Measurements from ENCODE around the gene ATG7. TPM values are rescaled to one million over a fixed set of nuclear protein-coding genes. Genes with fewer than 3 reads are reported as not detected.

Gene ATG7
- total and polyA plus RNA-seq, 11 donors, result 4.4 to 45.1 (median 14.4) TPM

GRCh38 chr3:11373235-11373634, 101.0 kb downstream of the ATG7 start:
- TF ChIP-seq POLR2A (IDR thresholded peaks at IDR 0.05) (no peak), CTCF (IDR thresholded peaks at IDR 0.05) (no peak)
- peaks cover 0 to 27% (median 4%) of the 10 kb centered on the region in 12 donors for H3K4me1 ChIP-seq
- no peak overlapping the region for H3K4me3 ChIP-seq
- peaks cover 0 to 50% (median 0%) of the 10 kb centered on the region in 9 donors for H3K36me3 ChIP-seq
- intact Hi-C loops (cut with DNase I), result loop anchor here in 1 of 10 donors (10.0 kb wide), 1 partner anchor 802 kb away; no protein-coding TSS in a partner anchor
- WGBS, 4 donors, result 57 to 66% (median 60%) methylated on average over 4 of the region's 4 CpGs
- H3K9me3 ChIP-seq, result no peaks in the 10 kb centered on the region
- DNase-seq (no peak), ATAC-seq (peak in 1 of 4 donors; percentile 69)
- H3K27me3 ChIP-seq, result no peaks in the 10 kb centered on the region
- no peak overlapping the region for H3K27ac ChIP-seq

- intact Hi-C loops (cut with DNase I), result loop anchor here in 1 of 10 donors (10.0 kb wide), 1 partner anchor 801 kb away; no protein-coding TSS in a partner anchor
Measured at GRCh38 chr3:11373654-11374053, 101.5 kb downstream of the ATG7 start.

GRCh38 chr3:11375333-11376088, 103.3 kb downstream of the ATG7 start:
- no peak for TF ChIP-seq POLR2A (IDR thresholded peaks at IDR 0.05)
- no peak for TF ChIP-seq CTCF (IDR thresholded peaks at IDR 0.05)
- no peaks in the 10 kb centered on the region for H3K27me3 ChIP-seq
- H3K4me3 ChIP-seq, result no peak overlapping the region
- peaks cover 0 to 20% (median 4%) of the 10 kb centered on the region in 12 donors for H3K4me1 ChIP-seq
- 89 to 95% (median 90%) methylated on average over 11 of the region's 11 CpGs for WGBS, 4 donors
- intact Hi-C loops (cut with DNase I), result loop anchor here in 6 of 10 donors (5.0 to 10.0 kb wide), 3 partner anchors 342 to 799 kb away; no protein-coding TSS in a partner anchor
- DNase-seq (no peak), ATAC-seq (no peak)
- no peak overlapping the region for H3K27ac ChIP-seq
- no peaks in the 10 kb centered on the region for H3K9me3 ChIP-seq
- H3K36me3 ChIP-seq, result peaks cover 0 to 44% (median 0%) of the 10 kb centered on the region in 9 donors

More at GRCh38 chr3:11373654-11374053, 101.5 kb downstream of the ATG7 start:
- H3K36me3 ChIP-seq, result peaks cover 0 to 48% (median 0%) of the 10 kb centered on the region in 9 donors
- no peaks in the 10 kb centered on the region for H3K9me3 ChIP-seq
- no peak overlapping the region for H3K4me3 ChIP-seq
- TF ChIP-seq CTCF (IDR thresholded peaks at IDR 0.05), result no peak
- TF ChIP-seq POLR2A (IDR thresholded peaks at IDR 0.05), result no peak
- H3K27ac ChIP-seq, result no peak overlapping the region
- no peaks in the 10 kb centered on the region for H3K27me3 ChIP-seq
- ATAC-seq (no peak), DNase-seq (no peak)
- WGBS, 4 donors, result 94 to 97% (median 96%) methylated on average over 2 of the region's 2 CpGs
- peaks cover 0 to 23% (median 1%) of the 10 kb centered on the region in 12 donors for H3K4me1 ChIP-seq

GRCh38 chr3:11377719-11378118, 105.5 kb downstream of the ATG7 start:
- no peak overlapping the region for H3K27ac ChIP-seq
- ATAC-seq, result no peak
- peaks cover 0 to 18% (median 2%) of the 10 kb centered on the region in 12 donors for H3K4me1 ChIP-seq
- peaks cover 0 to 53% (median 0%) of the 10 kb centered on the region in 9 donors for H3K36me3 ChIP-seq
- DNase-seq, result no peak
- H3K27me3 ChIP-seq, result no peaks in the 10 kb centered on the region
- TF ChIP-seq POLR2A (IDR thresholded peaks at IDR 0.05), result no peak
- TF ChIP-seq CTCF (IDR thresholded peaks at IDR 0.05), result no peak
- 86 to 92% (median 89%) methylated on average over 2 of the region's 2 CpGs for WGBS, 4 donors
- no peaks in the 10 kb centered on the region for H3K9me3 ChIP-seq
- intact Hi-C loops (cut with DNase I), result loop anchor here (2.0 to 10.0 kb wide), 8 partner anchors 273 to 797 kb away; no protein-coding TSS in a partner anchor
- no peak overlapping the region for H3K4me3 ChIP-seq

Data from heart left ventricle (tissue), 16 donors.